NCI-H69 (cell line): ENCODE data around the gene SHBG.

Experiments
- DNase-seq: peaks from one replicate; lab custom pipeline; 2025; lab: John Stamatoyannopoulos, UW

Gene SHBG

DNA sequence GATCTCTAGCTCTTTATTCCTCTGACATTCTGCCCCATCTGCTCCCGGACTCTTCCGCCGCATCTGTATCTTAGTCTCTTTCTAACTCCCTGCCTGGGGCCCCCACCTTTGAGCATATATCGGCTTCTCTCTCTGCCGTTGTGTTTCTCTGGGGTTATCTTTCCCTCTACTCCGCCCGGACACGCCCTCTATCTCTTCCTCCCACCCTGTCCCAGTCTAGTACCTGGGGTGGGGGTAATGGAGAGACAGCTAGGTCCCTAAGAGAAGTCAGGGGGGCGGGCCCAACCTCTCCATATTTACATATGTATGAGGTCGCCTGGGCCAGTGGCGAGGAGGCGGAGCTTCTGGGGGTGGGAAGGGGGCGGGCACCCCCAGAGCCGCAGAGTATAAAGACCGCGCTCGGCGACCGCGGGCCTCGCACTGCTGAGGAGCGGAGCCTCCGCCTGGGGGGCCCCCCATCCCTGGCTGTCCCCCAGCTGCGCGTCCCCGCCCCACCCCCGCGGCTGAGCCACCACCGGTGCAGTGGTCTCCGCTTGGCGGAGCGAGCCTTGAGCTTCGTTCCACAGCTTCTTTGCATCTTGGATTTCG is 20.7 kb downstream of the SHBG start, which contains the start of gene ATP1B2:
Gene ATP1B2 (plus strand): TSS at position 418 of the 588 bp plus-strand sequence. CDS start 593 bp downstream, outside the sequence.
- peak; percentile 75 for DNase-seq

GRCh38 chr17:7651097-7651664 is 21.2 kb downstream of the SHBG start:
- DNase-seq = no peak

GRCh38 chr17:7651665-7652387 is 21.9 kb downstream of the SHBG start:
- peak; percentile 38 for DNase-seq

- no peak for DNase-seq
Measured at GRCh38 chr17:7652388-7653356, 22.7 kb downstream of the SHBG start.

- DNase-seq = peak; percentile 12
Measured at GRCh38 chr17:7654832-7655540, 25.1 kb downstream of the SHBG start.

DNA sequence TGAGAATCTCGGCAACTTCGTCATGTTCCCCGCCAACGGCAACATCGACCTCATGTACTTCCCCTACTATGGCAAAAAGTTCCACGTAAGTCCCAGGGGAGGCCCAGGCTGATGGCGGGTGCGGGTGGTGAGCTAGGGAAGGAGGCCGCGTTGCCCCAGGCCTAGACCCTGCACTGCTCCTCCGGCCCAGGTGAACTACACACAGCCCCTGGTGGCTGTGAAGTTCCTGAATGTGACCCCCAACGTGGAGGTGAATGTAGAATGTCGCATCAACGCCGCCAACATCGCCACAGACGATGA is 25.6 kb downstream of the SHBG start:
- DNase-seq = no peak

- no peak for DNase-seq
Measured at GRCh38 chr17:7656958-7657609, 27.1 kb downstream of the SHBG start.

DNA sequence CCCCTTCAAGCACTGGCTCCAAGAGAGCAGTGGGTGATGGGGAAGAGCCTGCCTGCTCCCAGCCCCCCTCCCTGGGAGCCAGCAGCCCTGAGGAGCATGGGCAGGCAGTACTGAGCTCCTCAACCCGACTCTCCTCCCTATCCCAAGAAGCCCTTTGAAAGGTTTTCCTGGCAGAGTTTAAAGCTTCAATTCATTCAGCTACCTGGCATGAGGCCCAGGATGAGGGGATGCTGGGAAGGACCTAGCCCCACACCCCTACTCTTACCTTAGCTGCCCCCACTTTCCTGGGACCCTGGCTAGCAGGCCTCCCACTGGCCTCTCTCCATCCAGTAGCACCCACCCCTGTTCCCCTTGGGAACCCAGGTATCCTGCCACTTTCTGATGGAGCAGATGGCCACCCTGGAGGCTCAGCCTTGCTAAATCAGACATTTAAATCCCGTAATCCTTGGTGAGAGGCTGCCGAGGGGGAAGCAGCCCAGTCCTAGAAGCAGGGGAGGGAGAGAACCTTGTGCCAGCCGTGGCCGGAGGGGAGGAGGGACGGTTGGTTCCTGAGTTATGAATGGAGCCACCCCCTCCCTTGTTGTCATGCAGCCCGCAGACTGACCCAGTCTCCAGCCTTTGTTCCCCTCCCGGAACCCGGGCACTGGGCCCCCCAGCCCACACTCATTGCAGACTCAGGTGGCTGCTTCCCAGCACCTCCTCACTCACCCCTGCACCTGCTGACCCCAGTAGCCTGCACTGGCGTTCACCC is 37.9 kb downstream of the SHBG start:
- no peak for DNase-seq

DNA sequence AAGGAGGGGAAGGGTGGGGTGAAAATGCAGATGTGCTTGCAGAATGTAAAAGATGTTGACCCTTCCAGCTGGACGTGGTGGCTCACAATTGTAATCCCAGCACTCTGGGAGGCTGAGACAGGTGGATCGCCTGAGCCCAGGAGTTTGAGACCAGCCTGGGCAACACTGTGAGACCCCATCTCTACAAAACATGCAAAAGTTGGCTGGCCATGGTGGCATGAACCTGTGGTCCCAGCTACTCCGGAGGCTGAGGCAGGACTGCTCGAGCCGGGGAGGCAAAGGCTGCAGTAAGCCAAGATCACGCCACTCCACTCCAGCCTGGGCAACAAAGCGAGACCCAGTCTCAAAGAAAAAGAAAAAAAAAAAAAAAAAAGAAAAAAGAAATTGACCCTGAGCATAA is 38.5 kb downstream of the SHBG start:
- no peak for DNase-seq

- DNase-seq = no peak
Measured at GRCh38 chr17:7673239-7673638, 43.3 kb downstream of the SHBG start.

DNA sequence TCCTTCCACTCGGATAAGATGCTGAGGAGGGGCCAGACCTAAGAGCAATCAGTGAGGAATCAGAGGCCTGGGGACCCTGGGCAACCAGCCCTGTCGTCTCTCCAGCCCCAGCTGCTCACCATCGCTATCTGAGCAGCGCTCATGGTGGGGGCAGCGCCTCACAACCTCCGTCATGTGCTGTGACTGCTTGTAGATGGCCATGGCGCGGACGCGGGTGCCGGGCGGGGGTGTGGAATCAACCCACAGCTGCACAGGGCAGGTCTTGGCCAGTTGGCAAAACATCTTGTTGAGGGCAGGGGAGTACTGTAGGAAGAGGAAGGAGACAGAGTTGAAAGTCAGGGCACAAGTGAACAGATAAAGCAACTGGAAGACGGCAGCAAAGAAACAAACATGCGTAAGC is 45.0 kb downstream of the SHBG start:
- no peak for DNase-seq

- DNase-seq = no peak
Measured at GRCh38 chr17:7676533-7676932, 46.6 kb downstream of the SHBG start.

DNA sequence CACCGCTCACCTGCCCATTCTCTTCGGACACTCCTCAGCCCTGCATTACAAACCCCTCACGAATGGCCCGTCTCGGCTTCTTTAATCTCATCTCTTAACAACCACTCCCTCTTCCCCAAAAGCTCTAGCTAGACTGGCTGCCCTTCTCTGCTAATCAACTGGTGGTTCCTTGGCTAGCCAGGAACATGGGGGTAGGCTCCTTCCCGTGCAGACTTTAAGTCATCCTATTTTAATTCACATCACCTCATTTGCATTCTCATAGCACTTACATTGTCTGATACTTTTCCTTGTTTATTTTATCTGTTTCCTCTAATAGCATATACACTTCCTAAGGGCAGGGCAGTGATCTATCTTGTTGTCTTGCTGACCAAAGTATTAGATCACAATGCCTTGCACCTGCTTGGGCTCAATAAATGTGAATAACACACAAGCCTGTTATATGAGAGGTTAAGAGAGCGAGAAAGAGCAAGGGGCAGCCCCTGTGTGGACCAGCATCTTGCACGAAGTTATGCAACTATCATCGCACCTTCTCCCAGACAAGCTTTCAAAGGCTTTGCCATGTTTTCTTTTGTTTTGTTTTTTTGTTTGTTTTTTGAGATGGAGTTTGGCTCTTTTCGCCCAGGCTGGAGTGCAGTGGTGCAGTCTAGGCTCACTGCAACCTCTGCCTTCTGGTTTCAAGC is 47.6 kb downstream of the SHBG start:
- no peak for DNase-seq
